ENCODE results near the gene ZFAND3.
"Not testable (repeated sequence)": the region's sequence is repeated elsewhere in the genome, so short reads cannot be mapped to it uniquely, and the experiment has no call there.

Gene ZFAND3

GRCh38 chr6:37936906-37937305, 117.4 kb downstream of the ZFAND3 start:
- DNase-seq (ENCODE audit: low read depth in 2 of 2): no peak

GRCh38 chr6:37938909-37939308, 119.4 kb downstream of the ZFAND3 start:
- no peak for DNase-seq (ENCODE audit: low read depth in 2 of 2)

- DNase-seq (ENCODE audit: low read depth in 2 of 2): peak; percentile 8 to 10
These were observed 120.7 kb downstream of the ZFAND3 start for GRCh38 chr6:37940074-37940847.

DNA sequence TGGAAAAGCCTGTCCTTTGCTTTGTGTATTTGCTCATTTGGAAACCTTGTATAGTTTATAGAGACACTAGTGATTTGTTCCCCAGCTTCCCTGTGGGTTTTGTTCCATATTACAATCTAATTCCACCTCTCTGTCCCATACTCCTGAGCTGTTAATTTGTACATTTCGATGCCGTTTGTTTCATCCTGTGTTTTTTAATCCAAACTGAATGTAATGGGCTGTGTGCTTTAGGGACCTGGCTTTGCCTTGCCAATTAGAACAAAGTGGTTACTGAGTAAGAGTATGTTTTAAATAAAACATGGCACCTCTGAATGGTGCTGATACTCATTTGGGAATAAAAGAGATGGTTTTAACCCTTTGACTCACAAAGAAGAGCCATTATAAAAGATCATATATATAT, 122.3 kb downstream of the ZFAND3 start:
- DNase-seq (ENCODE audit: low read depth in 2 of 2): no peak

DNA sequence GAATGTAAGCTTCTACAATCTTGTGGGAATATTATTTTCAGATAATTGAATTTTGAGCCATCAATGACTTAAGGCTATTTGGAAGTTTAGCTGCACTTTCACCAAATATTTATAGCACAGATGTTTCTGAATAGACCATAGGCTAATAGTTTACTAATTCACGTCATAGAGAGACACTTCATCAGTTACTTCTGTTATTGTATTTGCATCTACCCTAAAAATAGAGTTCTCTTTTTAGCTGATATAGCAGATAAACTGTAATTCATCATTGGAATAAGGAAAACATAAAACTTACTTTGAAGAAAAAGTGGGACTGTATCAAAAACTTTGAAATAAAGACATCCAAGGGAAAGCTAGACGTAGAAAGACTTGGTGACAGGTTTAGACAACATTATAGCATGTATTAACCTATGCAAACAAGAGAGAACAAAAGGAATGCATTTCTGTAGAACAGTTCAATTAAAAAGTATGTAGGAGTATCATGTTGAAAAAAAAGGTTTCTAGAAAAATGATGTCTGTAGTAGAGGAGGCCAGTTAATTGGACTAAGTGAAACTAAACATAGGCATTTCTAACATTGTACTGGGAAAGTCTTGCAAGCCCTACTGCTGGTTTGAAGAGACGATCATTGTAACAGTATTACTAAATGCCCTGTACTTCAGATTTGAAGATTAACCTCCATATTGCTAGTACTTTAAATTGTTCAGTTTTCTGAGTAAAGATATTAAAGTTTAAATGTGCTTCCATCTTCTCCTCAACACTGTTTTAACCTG, 123.3 kb downstream of the ZFAND3 start:
- no peak for DNase-seq (ENCODE audit: low read depth in 2 of 2)

- DNase-seq (ENCODE audit: low read depth in 2 of 2): no peak
These were observed 124.0 kb downstream of the ZFAND3 start for GRCh38 chr6:37943436-37944058.

- no peak for DNase-seq (ENCODE audit: low read depth in 2 of 2)
These were observed 126.5 kb downstream of the ZFAND3 start for GRCh38 chr6:37946057-37946456.

GRCh38 chr6:37947468-37947867, 127.9 kb downstream of the ZFAND3 start:
- no peak for DNase-seq (ENCODE audit: low read depth in 2 of 2)

DNA sequence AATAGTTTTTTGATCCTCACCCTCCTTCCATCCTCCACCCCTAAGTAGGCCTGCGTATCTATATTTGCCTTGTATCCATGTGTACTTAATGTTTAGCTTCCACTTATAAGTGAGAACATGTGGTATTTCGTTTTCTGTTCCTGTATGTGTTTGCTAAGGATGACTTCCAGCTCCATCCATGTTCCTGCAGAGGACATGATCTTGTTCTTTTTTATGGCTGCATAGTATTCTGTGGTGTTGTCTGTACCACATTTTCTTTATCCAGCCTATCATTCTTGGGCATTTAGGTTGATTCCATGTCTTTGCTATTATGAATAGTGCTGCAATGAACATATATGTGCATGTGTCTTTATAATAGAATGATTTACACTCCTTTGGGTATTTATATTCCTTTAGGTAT, 129.1 kb downstream of the ZFAND3 start:
- not testable (repeated sequence) for DNase-seq (ENCODE audit: low read depth in 2 of 2)

DNA sequence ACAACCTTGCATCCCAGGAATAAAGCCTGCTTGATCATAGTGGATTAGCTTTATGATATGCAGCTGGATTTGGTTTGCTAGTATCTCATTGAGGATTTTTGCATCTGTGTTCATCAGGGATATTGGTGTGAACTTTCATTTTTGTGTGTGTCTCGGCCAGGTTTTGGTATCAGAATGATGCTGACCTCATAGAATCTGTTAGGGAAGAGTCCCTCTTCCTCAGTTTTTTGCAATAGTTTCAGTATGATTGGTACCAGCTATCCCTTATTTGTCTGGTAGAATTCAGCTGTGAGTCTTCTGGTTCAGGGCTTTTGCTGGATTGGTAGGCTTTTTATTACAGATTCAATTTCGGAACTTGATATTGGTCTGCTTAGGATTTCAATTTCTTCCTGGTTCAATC, 132.5 kb downstream of the ZFAND3 start:
- DNase-seq (ENCODE audit: low read depth in 2 of 2): no peak

DNA sequence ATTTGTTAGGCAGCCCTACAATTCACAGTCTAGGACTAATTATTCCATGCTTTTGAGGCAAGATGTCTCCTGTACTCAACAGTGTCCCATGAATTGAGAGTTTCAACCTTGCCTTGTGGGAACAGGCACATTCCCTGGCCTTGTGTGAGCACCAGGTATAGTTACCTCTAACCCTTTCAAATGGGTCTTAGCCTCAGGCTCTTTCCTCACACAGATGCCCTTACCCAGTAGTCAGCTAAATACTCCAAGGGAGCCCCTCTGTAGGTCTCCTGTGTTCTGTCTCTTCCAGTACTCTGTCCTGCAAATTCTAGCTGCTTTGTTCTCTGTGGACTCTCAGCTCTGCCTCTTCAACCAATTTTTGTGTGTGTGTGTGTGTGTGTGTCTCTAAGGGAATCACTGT, 135.3 kb downstream of the ZFAND3 start:
- DNase-seq (ENCODE audit: low read depth in 2 of 2): no peak

GRCh38 chr6:37956711-37957275, 137.3 kb downstream of the ZFAND3 start:
- no peak for DNase-seq (ENCODE audit: low read depth in 2 of 2)

- no peak for DNase-seq (ENCODE audit: low read depth in 2 of 2)
These were observed 139.5 kb downstream of the ZFAND3 start for GRCh38 chr6:37959061-37959460.

- no peak for DNase-seq (ENCODE audit: low read depth in 2 of 2)
These were observed 140.8 kb downstream of the ZFAND3 start for GRCh38 chr6:37960139-37960935.

DNA sequence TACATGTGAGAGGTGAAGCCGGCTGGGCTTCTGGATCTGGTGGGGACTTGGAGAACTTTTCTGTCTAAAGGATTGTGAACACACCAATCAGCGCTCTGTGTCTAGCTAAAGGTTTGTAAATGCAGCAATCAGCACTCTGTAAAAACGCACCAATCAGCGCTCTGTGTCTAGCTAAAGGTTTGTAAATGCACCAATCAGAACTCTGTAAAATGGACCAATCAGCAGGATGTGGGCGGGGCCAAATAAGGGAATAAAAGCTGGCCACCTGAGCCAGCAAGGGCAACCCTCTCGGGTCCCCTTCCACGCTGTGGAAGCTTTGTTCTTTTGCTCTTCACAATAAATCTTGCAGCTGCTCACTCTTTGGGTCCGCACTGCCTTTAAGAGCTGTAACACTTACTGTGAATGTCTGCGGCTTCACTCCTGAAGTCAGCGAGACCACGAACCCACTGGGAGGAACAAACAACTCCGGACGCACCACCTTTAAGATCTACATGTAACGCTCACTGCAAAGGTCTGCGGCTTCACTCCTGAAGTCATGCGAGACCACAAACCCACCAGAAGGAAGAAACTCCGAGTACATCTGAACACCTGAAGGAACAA, 143.1 kb downstream of the ZFAND3 start:
- DNase-seq (ENCODE audit: low read depth in 2 of 2): not testable (repeated sequence)

DNA sequence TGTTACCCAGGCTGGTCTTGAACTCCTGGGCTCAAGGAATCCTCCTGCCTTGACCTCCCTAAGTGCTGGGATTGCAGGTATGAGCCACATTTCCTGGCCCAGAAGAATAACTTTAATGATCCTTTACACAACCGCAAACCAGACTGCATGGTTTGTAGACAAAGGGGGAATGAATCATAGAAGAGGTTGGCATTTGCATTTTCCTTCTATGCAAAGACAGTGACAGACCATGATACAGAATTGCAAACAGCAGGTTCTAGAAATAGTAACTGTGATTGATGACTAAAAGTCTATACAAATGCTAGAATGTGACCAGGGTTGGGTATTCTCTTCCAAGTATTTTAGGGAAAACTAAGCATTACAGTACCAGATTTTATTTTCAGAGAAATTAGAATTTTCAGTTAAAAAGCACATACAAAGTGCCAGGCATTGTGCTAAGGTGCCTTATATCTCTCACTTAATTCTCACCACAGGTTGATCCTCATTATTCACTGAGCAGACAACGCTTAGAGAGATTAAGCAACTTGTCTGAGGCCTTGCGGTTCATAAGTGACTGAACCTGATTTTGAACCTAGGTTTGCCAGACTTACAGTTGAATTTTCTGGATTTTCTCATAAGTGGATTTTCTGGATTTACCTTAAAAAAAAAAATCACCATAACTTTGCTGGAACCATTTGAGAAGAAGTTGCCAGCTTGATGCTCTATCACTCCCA, 146.6 kb downstream of the ZFAND3 start:
- DNase-seq (ENCODE audit: low read depth in 2 of 2): no peak

- DNase-seq (ENCODE audit: low read depth in 2 of 2): no peak
These were observed 147.3 kb downstream of the ZFAND3 start for GRCh38 chr6:37966801-37967200.

- DNase-seq (ENCODE audit: low read depth in 2 of 2): no peak
These were observed 148.1 kb downstream of the ZFAND3 start for GRCh38 chr6:37967651-37968050.

DNA sequence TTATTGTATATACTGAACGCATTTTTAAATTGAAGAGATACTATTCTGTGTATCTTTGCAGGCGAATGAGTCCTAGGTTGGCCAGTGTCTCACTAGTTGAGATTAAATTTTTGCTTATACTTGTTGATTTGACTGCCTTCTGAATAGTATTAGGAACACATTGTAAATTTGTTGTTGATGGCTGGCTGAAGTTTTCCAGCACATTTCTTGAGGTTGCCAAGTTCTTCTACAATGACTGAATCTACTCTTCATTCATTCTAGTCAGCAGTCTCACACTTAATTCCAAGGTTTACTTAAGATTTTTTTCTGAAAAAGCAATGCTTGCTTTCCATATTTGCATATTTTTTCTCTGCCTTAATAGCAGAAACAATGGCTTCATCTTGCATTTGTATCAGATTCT, 151.7 kb downstream of the ZFAND3 start:
- no peak for DNase-seq (ENCODE audit: low read depth in 2 of 2)

- DNase-seq (ENCODE audit: low read depth in 2 of 2): no peak
These were observed 152.3 kb downstream of the ZFAND3 start for GRCh38 chr6:37971711-37972390.
